ENCODE data around the gene PSMD14.
"Not testable (repeated sequence)": the region's sequence is repeated elsewhere in the genome, so short reads cannot be mapped to it uniquely, and the experiment has no call there.

PSMD14 gene

DNA sequence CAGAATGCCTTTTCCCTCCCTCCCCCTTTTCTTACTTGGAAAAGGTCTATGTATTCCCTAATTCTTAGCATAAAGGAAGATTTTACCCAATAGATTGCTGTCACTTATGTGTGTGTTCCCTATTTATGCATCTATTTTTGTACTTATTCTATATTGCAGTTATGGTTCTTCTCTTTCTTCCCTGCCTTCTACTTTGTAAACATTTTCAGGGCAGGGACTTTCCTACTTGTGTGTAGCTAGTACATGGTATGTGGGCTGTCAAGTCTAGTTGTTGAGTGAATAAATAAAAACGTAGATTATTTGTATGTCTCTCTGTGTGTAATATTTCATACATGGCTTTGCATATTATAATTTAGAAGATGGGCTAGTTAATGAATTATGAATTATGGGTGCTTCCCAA, 45.3 kb downstream of the PSMD14 start:
- DNase-seq (no peak), ATAC-seq (replicated peaks) (no peak)
- Mint-ChIP-seq H3K9me3 (peaks cover 5 to 8% of the 10 kb centered on the region in 2 donors), H3K27me3 (no peaks in the 10 kb centered on the region), H3K4me1 (peaks cover 29 to 42% of the 10 kb centered on the region in 2 donors), H3K36me3 (peaks cover 35 to 51% of the 10 kb centered on the region in 2 donors), H3K27ac (no peak overlapping the region), H3K4me3 (no peak overlapping the region)

DNA sequence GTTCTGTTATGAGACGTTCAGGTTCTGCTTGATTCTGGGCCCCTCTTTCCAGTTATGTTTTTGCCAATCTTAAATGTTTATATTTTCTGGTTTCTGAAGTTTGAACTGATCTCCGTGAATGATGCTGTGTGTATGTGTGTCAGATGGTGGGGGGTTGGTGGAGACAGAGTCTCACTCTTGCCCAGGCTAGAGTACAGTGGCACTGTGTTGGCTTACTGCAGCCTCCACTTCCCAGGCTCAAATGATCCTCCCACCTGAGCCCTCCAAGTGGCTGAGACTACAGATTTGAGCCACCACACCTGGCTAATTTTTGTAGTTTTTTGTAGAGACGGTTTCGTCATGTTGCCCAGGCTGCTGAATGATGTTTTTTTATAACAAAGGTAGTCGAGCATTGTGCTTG, 45.9 kb downstream of the PSMD14 start:
- Mint-ChIP-seq H3K27me3 (no peaks in the 10 kb centered on the region), H3K9me3 (peaks cover 5 to 9% of the 10 kb centered on the region in 2 donors), H3K4me1 (peaks cover 26 to 42% of the 10 kb centered on the region in 2 donors), H3K36me3 (peaks cover 36 to 52% of the 10 kb centered on the region in 2 donors), H3K27ac (no peak overlapping the region), H3K4me3 (no peak overlapping the region)
- no peak for ATAC-seq (replicated peaks)
- DNase-seq = no peak

DNA sequence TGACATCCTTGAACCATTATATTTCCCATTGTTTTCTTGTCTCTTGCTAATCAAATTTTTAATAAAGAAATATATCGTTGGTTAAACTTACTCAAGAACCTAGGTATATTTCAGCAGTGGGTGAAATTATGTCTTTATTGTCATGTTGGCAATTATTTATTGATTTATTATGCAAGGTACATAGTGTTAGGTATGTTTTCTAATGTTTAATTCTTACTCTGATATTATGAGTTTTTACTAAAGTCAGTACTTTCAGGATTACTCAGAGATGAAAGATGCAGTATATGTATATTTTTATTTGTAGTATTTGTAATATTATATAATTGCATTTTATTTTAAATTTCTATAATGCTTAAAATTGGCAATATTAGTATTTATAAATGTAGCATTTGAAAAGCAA, 46.9 kb downstream of the PSMD14 start:
- Mint-ChIP-seq H3K4me3 (no peak overlapping the region), H3K27me3 (no peaks in the 10 kb centered on the region), H3K27ac (no peak overlapping the region), H3K4me1 (peaks cover 22 to 42% of the 10 kb centered on the region in 2 donors), H3K9me3 (peaks cover 5 to 9% of the 10 kb centered on the region in 2 donors), H3K36me3 (peaks cover 35 to 51% of the 10 kb centered on the region in 2 donors)
- ATAC-seq (replicated peaks) (no peak), DNase-seq (no peak)

DNA sequence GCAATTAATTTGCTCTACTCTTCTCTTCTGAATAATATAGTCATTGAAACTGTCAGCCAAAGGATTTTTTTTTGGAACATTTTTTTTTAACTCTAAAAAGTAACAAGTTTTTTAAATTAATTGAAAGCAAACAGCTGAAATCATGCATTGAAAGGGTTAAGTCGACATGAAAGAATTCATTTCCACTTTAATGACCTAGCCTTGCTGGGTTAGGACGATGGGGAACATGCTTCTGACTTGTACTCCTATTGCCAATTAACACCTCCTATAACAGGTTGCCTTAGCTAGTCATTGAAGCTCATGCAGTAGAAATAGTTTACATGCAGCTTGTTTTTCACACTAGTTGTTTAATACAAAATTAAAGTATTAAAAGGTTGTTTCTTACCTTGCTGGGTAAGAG, 47.8 kb downstream of the PSMD14 start:
- H3K27me3 Mint-ChIP-seq = no peaks in the 10 kb centered on the region
- ATAC-seq (replicated peaks) = no peak

DNA sequence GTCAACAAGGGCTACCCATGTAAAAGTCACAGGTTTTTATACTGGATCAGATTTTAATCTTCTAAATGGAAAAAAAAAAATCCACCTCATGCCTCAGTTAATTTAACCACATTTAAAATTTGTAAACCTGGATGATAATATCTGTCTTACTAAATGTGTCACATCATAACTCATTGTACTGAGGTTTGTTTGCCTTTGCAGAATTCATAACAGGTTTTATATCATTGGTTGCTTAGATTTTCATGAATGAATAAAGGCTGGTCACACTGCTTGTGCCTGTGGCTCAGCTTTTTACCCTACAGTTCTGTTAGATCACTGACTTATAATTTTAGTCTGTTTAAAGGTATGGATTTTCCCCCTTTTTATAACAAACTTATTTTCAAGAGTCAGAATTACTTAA, 48.9 kb downstream of the PSMD14 start:
- H3K36me3 Mint-ChIP-seq = peaks cover 27 to 52% of the 10 kb centered on the region in 2 donors
- H3K27ac Mint-ChIP-seq = no peak overlapping the region
- no peaks in the 10 kb centered on the region for H3K27me3 Mint-ChIP-seq
- peaks cover 0 to 5% of the 10 kb centered on the region in 2 donors for H3K9me3 Mint-ChIP-seq
- H3K4me1 Mint-ChIP-seq = peaks cover 16 to 23% of the 10 kb centered on the region in 2 donors
- DNase-seq = no peak
- ATAC-seq (replicated peaks) = no peak
- no peak overlapping the region for H3K4me3 Mint-ChIP-seq

More for the DNA sequence above, 47.8 kb downstream of the PSMD14 start:
- Mint-ChIP-seq H3K4me3 (no peak overlapping the region), H3K36me3 (peaks cover 31 to 50% of the 10 kb centered on the region in 2 donors), H3K4me1 (peaks cover 22 to 33% of the 10 kb centered on the region in 2 donors), H3K9me3 (peaks cover 5 to 7% of the 10 kb centered on the region in 2 donors), H3K27ac (no peak overlapping the region)
- no peak for DNase-seq

DNA sequence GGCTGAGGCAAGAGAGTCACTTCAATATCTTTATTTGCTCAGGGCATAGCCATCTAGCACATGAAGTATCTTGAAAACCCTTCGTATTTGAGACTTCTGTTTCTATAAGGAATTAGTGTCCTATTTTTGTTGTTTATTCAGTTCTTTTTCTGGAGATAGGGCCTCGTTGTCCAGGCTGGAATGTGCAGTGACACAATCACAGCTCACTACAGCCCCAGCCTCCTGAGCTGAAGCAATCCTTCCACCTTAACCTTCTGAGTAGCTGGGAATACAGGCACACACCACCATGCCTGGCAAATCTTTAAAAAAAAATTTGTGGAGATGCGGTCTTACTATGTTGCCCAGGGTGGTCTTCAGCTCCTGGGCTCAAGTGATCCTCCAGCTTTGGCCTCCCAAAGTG, 50.6 kb downstream of the PSMD14 start:
- no peaks in the 10 kb centered on the region for H3K27me3 Mint-ChIP-seq
- H3K36me3 Mint-ChIP-seq = peaks cover 33 to 59% of the 10 kb centered on the region in 2 donors
- H3K27ac Mint-ChIP-seq = peak overlapping the region; percentile 3
- no peak overlapping the region for H3K4me3 Mint-ChIP-seq
- ATAC-seq (replicated peaks) (no peak), DNase-seq (no peak)
- peaks cover 10 to 12% of the 10 kb centered on the region in 2 donors for H3K4me1 Mint-ChIP-seq
- peaks cover 4 to 7% of the 10 kb centered on the region in 2 donors for H3K9me3 Mint-ChIP-seq

DNA sequence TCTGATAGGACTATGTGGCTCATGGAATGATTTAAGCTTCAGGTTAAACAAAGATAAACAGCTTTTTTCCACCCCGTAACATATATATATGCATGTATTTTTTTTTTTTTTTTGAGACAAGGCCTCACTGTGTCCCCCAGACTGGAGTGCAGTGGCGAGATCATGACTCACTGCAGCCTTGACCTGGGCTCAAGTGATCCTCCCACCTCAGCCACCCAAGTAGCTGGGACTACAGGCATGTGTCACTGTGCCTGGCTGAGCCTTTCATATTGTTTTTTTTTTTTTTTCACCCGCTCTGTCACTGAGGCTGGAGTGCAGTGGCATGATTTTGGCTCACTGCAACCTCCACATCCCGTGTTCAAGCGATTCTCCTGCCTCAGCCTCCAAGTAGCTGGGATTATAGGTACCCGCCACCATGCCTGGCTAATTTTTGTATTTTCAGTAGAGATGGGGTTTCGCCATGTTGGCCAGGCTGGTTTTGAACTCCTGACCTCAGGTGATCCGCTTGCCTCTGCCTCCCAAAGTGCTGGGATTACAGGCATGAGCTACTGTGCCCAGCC, 52.0 kb downstream of the PSMD14 start:
- not testable (repeated sequence) for H3K27me3 Mint-ChIP-seq; DNase-seq; H3K9me3 Mint-ChIP-seq; H3K4me3 Mint-ChIP-seq; ATAC-seq (replicated peaks); H3K27ac Mint-ChIP-seq
- peaks cover 37 to 64% of the 10 kb centered on the region in 2 donors for H3K36me3 Mint-ChIP-seq
- peaks cover 10 to 13% of the 10 kb centered on the region in 2 donors for H3K4me1 Mint-ChIP-seq

DNA sequence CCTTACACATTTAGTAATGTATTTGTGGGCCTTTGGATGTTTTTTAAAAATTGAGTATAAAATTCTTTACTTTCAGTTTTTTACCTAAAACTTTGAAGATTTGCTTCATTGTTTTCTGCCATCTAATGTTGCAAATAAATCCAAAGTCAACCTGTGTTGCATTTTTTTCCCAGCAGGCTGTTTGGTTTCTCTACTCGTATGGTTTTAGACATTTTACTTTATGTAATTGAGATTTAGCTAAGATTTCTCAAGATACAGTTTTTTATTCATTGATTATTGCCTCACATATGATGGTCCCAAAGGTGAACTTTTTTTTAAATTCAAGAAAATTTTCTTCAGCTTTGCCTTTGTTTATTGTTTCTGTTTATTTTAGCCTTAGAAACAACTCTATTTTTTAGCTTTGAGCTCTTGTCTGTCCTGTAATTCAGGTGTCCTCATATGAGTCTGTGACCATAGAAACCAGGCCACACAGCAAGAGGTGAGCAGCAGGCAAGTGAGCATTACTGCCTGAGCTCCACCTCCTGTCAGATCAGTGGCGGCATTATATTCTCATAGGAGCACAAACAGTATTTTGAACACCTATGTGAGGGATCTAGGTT, 54.4 kb downstream of the PSMD14 start:
- H3K4me1 Mint-ChIP-seq = peaks cover 6 to 10% of the 10 kb centered on the region in 2 donors
- H3K9me3 Mint-ChIP-seq = peaks cover 4 to 7% of the 10 kb centered on the region in 2 donors
- no peaks in the 10 kb centered on the region for H3K27me3 Mint-ChIP-seq
- DNase-seq (no peak), ATAC-seq (replicated peaks) (no peak)
- peaks cover 38 to 60% of the 10 kb centered on the region in 2 donors for H3K36me3 Mint-ChIP-seq
- H3K4me3 Mint-ChIP-seq = no peak overlapping the region
- H3K27ac Mint-ChIP-seq = no peak overlapping the region

DNA sequence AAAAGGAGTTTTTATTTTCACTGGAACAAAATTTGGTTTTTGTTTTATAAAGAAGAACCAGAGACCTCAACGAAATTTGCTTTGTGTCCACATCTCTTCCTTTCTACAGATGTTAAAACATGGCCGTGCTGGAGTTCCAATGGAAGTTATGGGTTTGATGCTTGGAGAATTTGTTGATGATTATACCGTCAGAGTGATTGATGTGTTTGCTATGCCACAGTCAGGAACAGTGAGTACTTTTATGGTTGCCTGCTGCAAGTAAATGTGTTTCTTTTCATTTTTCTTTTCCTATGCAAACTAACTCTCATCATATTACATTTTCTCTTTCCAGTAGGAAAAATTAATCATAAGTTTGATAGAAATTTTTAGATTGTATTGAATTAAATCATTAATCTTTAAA, 59.5 kb downstream of the PSMD14 start:
- H3K4me1 Mint-ChIP-seq = peaks cover 5 to 10% of the 10 kb centered on the region in 2 donors
- H3K9me3 Mint-ChIP-seq = peaks cover 2 to 4% of the 10 kb centered on the region in 2 donors
- ATAC-seq (replicated peaks) = no peak
- H3K27me3 Mint-ChIP-seq = no peaks in the 10 kb centered on the region
- no peak overlapping the region for H3K4me3 Mint-ChIP-seq
- no peak overlapping the region for H3K27ac Mint-ChIP-seq
- no peak for DNase-seq
- peaks cover 27 to 36% of the 10 kb centered on the region in 2 donors for H3K36me3 Mint-ChIP-seq

DNA sequence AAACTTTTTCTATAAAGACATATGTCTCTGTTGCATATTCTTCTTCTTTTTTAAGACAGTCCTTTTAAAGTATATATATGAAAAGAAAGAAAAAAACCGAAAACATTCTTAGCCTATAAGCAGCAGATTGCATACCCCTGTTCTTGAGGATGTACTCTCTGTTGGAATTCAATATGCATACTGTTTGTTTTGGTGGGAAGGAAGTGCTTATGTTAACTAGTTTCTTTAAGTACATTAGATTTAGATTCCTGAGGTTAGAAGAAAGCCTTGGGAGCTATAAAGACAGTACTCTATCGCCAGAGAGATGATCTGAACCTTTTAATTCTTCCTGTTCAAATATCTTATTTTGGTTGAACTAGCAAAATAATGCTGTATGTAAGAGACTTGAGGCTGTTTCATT, 61.1 kb downstream of the PSMD14 start:
- DNase-seq (no peak), ATAC-seq (replicated peaks) (no peak)
- Mint-ChIP-seq H3K27me3 (no peaks in the 10 kb centered on the region), H3K4me3 (no peak overlapping the region), H3K27ac (no peak overlapping the region), H3K9me3 (no peaks in the 10 kb centered on the region), H3K4me1 (peaks cover 2 to 10% of the 10 kb centered on the region in 2 donors), H3K36me3 (peaks cover 14 to 22% of the 10 kb centered on the region in 2 donors)

DNA sequence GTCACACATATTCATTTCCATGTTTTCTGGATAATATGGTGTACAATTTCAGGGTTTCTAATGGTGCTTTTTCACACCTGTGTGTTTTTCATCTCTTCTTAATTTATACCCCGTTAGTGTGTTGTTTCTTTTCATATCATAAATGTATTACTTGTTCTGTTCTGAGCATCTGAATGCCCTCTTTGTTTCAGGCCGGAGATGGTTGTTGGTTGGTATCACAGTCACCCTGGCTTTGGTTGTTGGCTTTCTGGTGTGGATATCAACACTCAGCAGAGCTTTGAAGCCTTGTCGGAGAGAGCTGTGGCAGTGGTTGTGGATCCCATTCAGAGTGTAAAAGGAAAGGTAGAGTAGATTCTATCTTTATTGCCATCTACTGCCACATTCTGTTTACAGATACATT, 62.8 kb downstream of the PSMD14 start:
- Mint-ChIP-seq H3K27ac (no peak overlapping the region), H3K4me3 (no peak overlapping the region), H3K36me3 (peaks cover 15 to 24% of the 10 kb centered on the region in 2 donors), H3K4me1 (no peaks in the 10 kb centered on the region), H3K27me3 (no peaks in the 10 kb centered on the region), H3K9me3 (no peaks in the 10 kb centered on the region)
- DNase-seq (no peak), ATAC-seq (replicated peaks) (no peak)

DNA sequence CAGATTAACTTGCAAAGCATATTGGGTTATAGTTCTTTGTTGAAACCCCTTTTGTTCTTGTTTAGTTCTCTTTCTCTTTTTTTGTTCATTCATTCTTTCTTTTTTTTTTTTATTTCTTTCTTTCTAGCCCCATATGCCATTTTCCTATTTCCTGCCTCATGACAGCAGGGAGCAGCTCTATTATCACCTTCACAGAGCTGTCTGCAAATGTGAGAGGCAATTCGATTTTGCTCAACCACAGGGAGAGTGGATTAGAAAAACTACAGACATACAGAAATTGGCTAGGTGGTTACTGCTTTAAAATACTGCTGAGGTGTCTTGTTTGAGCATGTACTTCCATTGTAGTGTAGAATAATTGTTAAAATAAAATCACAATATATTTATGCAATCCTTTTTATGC, 63.6 kb downstream of the PSMD14 start:
- DNase-seq = no peak
- Mint-ChIP-seq H3K27ac (no peak overlapping the region), H3K36me3 (peaks cover 15 to 27% of the 10 kb centered on the region in 2 donors), H3K9me3 (no peaks in the 10 kb centered on the region), H3K4me3 (no peak overlapping the region), H3K27me3 (no peaks in the 10 kb centered on the region), H3K4me1 (no peaks in the 10 kb centered on the region)
- ATAC-seq (replicated peaks) = no peak

DNA sequence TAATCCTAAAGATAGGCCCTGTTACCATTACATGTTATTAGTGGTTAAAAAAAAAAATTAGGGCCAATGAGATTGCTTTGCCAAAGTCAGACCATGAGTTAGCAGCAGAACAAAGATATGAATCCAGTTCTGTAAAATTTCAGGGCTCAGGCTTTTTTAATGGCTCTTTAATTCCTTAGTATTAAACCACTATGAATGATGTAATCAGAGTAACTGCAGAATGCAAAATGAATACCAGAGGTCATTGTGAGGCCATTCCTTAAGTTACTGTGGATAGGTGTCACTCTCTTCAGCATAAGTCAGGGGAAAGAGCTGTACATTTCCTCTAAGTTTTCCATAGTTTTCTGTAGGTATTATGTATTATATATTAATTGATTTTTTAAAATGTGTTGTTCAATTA, 65.7 kb downstream of the PSMD14 start:
- peaks cover 11 to 22% of the 10 kb centered on the region in 2 donors for H3K36me3 Mint-ChIP-seq
- H3K27ac Mint-ChIP-seq = no peak overlapping the region
- no peak overlapping the region for H3K4me3 Mint-ChIP-seq
- ATAC-seq (replicated peaks) (no peak), DNase-seq (no peak)
- no peaks in the 10 kb centered on the region for H3K4me1 Mint-ChIP-seq
- no peaks in the 10 kb centered on the region for H3K9me3 Mint-ChIP-seq
- H3K27me3 Mint-ChIP-seq = no peaks in the 10 kb centered on the region

DNA sequence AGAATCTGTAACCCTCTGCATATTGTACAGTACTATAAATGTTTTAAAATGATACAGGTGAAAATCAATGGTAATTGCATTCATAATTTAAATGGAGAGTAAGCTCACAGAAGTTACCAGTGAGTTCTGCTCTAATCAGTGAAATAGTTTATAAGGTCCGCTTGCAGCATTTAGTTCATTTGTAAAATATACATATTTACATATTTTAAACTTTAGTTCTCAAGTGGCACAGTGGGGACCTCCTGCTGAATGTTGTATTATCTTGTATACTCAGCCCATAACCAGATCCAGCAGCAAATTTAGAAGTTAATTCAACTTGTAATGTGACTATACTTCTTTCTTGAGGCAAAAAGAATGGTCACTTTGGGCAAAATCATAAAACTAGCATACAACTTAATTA, 66.2 kb downstream of the PSMD14 start:
- Mint-ChIP-seq H3K4me3 (no peak overlapping the region), H3K27me3 (no peaks in the 10 kb centered on the region), H3K9me3 (no peaks in the 10 kb centered on the region), H3K4me1 (no peaks in the 10 kb centered on the region), H3K36me3 (peaks cover 11 to 27% of the 10 kb centered on the region in 2 donors), H3K27ac (no peak overlapping the region)
- DNase-seq (no peak), ATAC-seq (replicated peaks) (no peak)

DNA sequence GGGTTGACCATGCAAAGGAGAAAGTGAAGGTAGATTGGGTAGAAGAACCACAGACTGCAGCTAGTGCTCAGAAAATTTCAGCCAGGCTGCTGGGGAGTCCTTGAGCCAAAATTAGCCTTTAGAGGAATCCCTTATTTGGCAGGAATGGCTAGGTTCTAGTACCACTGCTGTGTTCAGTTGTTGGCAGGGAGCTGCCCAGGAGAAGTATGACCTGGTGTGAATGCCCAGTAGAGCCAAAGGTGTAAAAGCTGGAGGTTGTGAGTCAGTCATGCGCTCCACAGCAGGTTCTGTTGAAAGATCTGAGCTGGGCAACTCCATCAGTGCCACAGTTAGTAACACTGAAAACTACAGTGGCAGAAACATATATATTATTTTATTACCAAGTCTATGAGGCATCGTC, 71.5 kb downstream of the PSMD14 start:
- ATAC-seq (replicated peaks) = no peak
- H3K4me3 Mint-ChIP-seq = no peak overlapping the region
- no peaks in the 10 kb centered on the region for H3K27me3 Mint-ChIP-seq
- no peaks in the 10 kb centered on the region for H3K9me3 Mint-ChIP-seq
- H3K4me1 Mint-ChIP-seq = no peaks in the 10 kb centered on the region
- no peak overlapping the region for H3K27ac Mint-ChIP-seq
- peaks cover 9 to 25% of the 10 kb centered on the region in 2 donors for H3K36me3 Mint-ChIP-seq
- DNase-seq = no peak

Measured in stimulated activated naive B cell treated with anti-CD40 and anti-IgM and Interleukin-4, amounts not matched to agents 10 μg/mL and 1 μg/mL and 100 μg/mL, for 72 hours (primary cell).